Neural cell (in vitro differentiated cells): ENCODE results near the gene SLC8A1. TPM values are rescaled to one million over a fixed set of nuclear protein-coding genes. Genes with fewer than 3 reads are reported as not detected.

ENCODE experiments used
- H2AFZ ChIP-seq: fragments of 200-600, 300-800 bp; sonication (generic), shearing (Covaris generic); 2 replicates; pipeline ENCODE4 v1.6.0; 2014; ENCODE audit warnings: low read depth, mild to moderate bottlenecking, antibody characterized with exemption, low read length, moderate library complexity
- H3F3A ChIP-seq: fragments of 200-600 bp; shearing (Covaris generic); 2 replicates; pipeline ENCODE4 v1.6.1; 2016; ENCODE audit warnings: mild to moderate bottlenecking, moderate library complexity, mixed read lengths, antibody characterized with exemption, low read length; ENCODE audit not compliant: insufficient read depth, poor library complexity, severe bottlenecking
- H3K27ac ChIP-seq: fragments of 200-600, 300-800 bp; sonication (generic), shearing (Covaris generic); 2 replicates; pipeline ENCODE4 v1.5.1; 2014; ENCODE audit warnings: mild to moderate bottlenecking, low read length, moderate library complexity
- H3K27me3 ChIP-seq: fragments of 300-800, 200-600 bp; sonication (generic), shearing (Covaris generic); 2 replicates; pipeline ENCODE4 v1.6.0; 2014; ENCODE audit warnings: mild to moderate bottlenecking, low read depth, low read length, moderate library complexity; ENCODE audit not compliant: insufficient read depth
- H3K36me3 ChIP-seq: fragments of 300-800, 200-600 bp; sonication (generic), shearing (Covaris generic); 2 replicates; pipeline ENCODE4 v1.5.1; 2014; ENCODE audit warnings: mild to moderate bottlenecking, antibody characterized with exemption, low read length, moderate library complexity; ENCODE audit not compliant: insufficient read depth
- H3K4me2 ChIP-seq: fragments of 300-800, 200-600 bp; sonication (generic), shearing (Covaris generic); 2 replicates; pipeline ENCODE4 v1.6.0; 2014; ENCODE audit warnings: mild to moderate bottlenecking, low read length
- H3K4me3 ChIP-seq: fragments of 300-800, 200-600 bp; sonication (generic), shearing (Covaris generic); 2 replicates; pipeline ENCODE4 v1.5.1; 2014; ENCODE audit warnings: mild to moderate bottlenecking, low read length, moderate library complexity
- H3K79me2 ChIP-seq: fragments of 200-600 bp; shearing (Covaris generic); replicated peaks from 2 replicates; pipeline ENCODE4 v1.6.0; 2014; ENCODE audit warnings: mild to moderate bottlenecking, low read length, moderate library complexity; ENCODE audit not compliant: insufficient read depth
- H3K9ac ChIP-seq: fragments of 300-800, 200-600 bp; sonication (generic), shearing (Covaris generic); 2 replicates; pipeline ENCODE4 v1.6.1; 2016; ENCODE audit warnings: mild to moderate bottlenecking, low read length, mixed read lengths
- H3K9me2 ChIP-seq: fragments of 200-600 bp; shearing (Covaris generic); 2 replicates; pipeline ENCODE4 v1.6.1; 2016; ENCODE audit warnings: mild to moderate bottlenecking, low read length, mixed read lengths; ENCODE audit not compliant: insufficient read depth
- H3K9me3 ChIP-seq: fragments of 200-600, 300-800 bp; sonication (generic), shearing (Covaris generic); 2 replicates; pipeline ENCODE4 v1.6.1; 2016; ENCODE audit warnings: mild to moderate bottlenecking, mixed run types, low read length, moderate library complexity, mixed read lengths
- H4K20me1 ChIP-seq: fragments of 200-600 bp; shearing (Covaris generic); 2 replicates; pipeline ENCODE4 v1.6.1; 2016; ENCODE audit warnings: mild to moderate bottlenecking, mixed run types; ENCODE audit not compliant: insufficient read depth
- EP300 ChIP-seq: fragments of 450-650 bp; conservative IDR thresholded peaks from 2 replicates; pipeline ENCODE4 v1.6.1; 2014; ENCODE audit warnings: antibody characterized with exemption, mild to moderate bottlenecking, moderate library complexity; ENCODE audit not compliant: poor library complexity, severe bottlenecking
- MXI1 ChIP-seq: fragments of 450-650 bp; conservative IDR thresholded peaks from 2 replicates; pipeline ENCODE4 v1.6.1; 2014; ENCODE audit warnings: antibody characterized with exemption, mild to moderate bottlenecking; ENCODE audit not compliant: poor library complexity, severe bottlenecking
- RAD21 ChIP-seq: fragments of 450-650 bp; conservative IDR thresholded peaks from 2 replicates; pipeline ENCODE4 v1.6.1; 2014; ENCODE audit warnings: antibody characterized with exemption, mild to moderate bottlenecking, moderate library complexity
- REST ChIP-seq: IDR thresholded peaks from 2 replicates; pipeline ENCODE4 v1.6.1; 2012; ENCODE audit warnings: borderline replicate concordance
- SMC3 ChIP-seq: fragments of 450-650 bp; conservative IDR thresholded peaks from 2 replicates; pipeline ENCODE4 v1.6.1; 2014; ENCODE audit warnings: antibody characterized with exemption, mild to moderate bottlenecking, moderate library complexity; ENCODE audit not compliant: poor library complexity
- TAF1 ChIP-seq: IDR thresholded peaks from 2 replicates; pipeline ENCODE4 v1.6.1; 2012; ENCODE audit warnings: low read depth
- polyA plus RNA-seq: library from polyadenylated mRNA; depleted of rRNA; stranded (reverse); fragments of >200 nt; gene quantifications from 2 replicates; pipeline ENCODE4 v1.2.3, GENCODE V29; 2014
- TF ChIP-seq, protein P1 (sequence below): fragments of 450-650 bp; IDR thresholded peaks from 2 replicates; pipeline ENCODE4 v1.5.1; 2014; ENCODE audit warnings: antibody characterized with exemption, mild to moderate bottlenecking, moderate library complexity; ENCODE audit not compliant: poor library complexity, severe bottlenecking

Gene SLC8A1
- polyA plus RNA-seq, 1 donor from 2014 or later, result 18.7 TPM

GRCh38 chr2:40344364-40344763 lies 107.5 kb downstream of the SLC8A1 start:
- Histone ChIP-seq H3K9me2 (no peaks in the 10 kb centered on the region), H3F3A (peaks cover 4% of the 10 kb centered on the region)
- no peak for TF ChIP-seq EP300
- TF ChIP-seq SMC3, result no peak
- TF ChIP-seq REST, result no peak
- TF ChIP-seq MXI1, result no peak
- no peak for TF ChIP-seq TAF1
- TF ChIP-seq, protein P1, sequence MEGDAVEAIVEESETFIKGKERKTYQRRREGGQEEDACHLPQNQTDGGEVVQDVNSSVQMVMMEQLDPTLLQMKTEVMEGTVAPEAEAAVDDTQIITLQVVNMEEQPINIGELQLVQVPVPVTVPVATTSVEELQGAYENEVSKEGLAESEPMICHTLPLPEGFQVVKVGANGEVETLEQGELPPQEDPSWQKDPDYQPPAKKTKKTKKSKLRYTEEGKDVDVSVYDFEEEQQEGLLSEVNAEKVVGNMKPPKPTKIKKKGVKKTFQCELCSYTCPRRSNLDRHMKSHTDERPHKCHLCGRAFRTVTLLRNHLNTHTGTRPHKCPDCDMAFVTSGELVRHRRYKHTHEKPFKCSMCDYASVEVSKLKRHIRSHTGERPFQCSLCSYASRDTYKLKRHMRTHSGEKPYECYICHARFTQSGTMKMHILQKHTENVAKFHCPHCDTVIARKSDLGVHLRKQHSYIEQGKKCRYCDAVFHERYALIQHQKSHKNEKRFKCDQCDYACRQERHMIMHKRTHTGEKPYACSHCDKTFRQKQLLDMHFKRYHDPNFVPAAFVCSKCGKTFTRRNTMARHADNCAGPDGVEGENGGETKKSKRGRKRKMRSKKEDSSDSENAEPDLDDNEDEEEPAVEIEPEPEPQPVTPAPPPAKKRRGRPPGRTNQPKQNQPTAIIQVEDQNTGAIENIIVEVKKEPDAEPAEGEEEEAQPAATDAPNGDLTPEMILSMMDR, result no peak

DNA sequence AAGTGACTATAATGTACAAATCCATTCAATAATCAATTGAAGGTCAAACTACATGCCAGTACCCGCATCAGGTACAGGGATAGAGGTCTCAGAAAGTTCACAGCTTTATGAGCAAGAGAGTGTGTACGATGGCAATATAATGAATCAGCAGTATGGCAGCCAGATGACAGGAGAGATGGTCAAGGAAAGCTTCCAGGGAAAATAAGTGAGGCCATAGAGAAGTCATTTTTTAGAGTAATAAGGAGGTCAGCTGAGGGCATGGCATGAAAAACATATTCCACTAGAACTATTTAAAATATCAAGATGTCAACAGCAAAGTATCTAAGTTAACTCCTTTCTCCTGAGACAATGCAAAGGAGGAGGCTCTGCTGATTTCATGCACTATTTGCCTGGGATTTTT lies 108.0 kb downstream of the SLC8A1 start:
- no peaks in the 10 kb centered on the region for H3K9me3 ChIP-seq
- H3K4me2 ChIP-seq, result no peak overlapping the region
- H3K27ac ChIP-seq, result no peak overlapping the region
- H3K79me2 ChIP-seq, result no peaks in the 10 kb centered on the region
- no peaks in the 10 kb centered on the region for H4K20me1 ChIP-seq
- H3K36me3 ChIP-seq, result no peaks in the 10 kb centered on the region
- TF ChIP-seq RAD21 (no peak), SMC3 (no peak), REST (no peak)
- TF ChIP-seq, protein P1, result no peak
- no peaks in the 10 kb centered on the region for H3K9me2 ChIP-seq
- no peaks in the 10 kb centered on the region for H3K27me3 ChIP-seq
- H3F3A ChIP-seq, result peaks cover 4% of the 10 kb centered on the region
- no peak overlapping the region for H3K9ac ChIP-seq
- H2AFZ ChIP-seq, result no peak overlapping the region
- H3K4me3 ChIP-seq, result no peak overlapping the region

More at GRCh38 chr2:40344364-40344763, 107.5 kb downstream of the SLC8A1 start:
- Histone ChIP-seq H2AFZ (no peak overlapping the region), H4K20me1 (no peaks in the 10 kb centered on the region), H3K27ac (no peak overlapping the region), H3K9me3 (no peaks in the 10 kb centered on the region), H3K27me3 (no peaks in the 10 kb centered on the region), H3K4me2 (no peak overlapping the region), H3K4me3 (no peak overlapping the region), H3K9ac (no peak overlapping the region), H3K36me3 (no peaks in the 10 kb centered on the region), H3K79me2 (no peaks in the 10 kb centered on the region)
